IMR-90 (cell line): Measurements from ENCODE around the gene BTG2. TPM values are rescaled to one million over a fixed set of nuclear protein-coding genes. Genes with fewer than 3 reads are reported as not detected.

Experiments
- ATAC-seq: fragments of 200-7000 bp; cut with Tn5 transposase; 2 replicates; pipeline ENCODE4 v1.9.1; 2020; ENCODE audit warnings: low read depth, mild to moderate bottlenecking, moderate library complexity
- BruUV-seq: library from RNA; stranded (reverse); fragments of 400-500 nt; replicated peaks from 2 replicates; lab custom pipeline; 2021; lab: Mats Ljungman, UMichigan
- CTCF ChIA-PET: fragments of 300-600 bp; formaldehyde crosslinking; extraction: SDS; loops from one replicate; lab custom pipeline; 2021; ENCODE audit warnings: antibody characterized with exemption; lab: Yijun Ruan, JAX
- POLR2A ChIA-PET: fragments of 300-600 bp; sonication (Branson Sonifier 250); formaldehyde crosslinking; loops from one replicate; lab custom pipeline; 2022; ENCODE audit warnings: antibody characterized with exemption; ENCODE audit not compliant: unreplicated experiment; lab: Charles Lee
- DNase-seq: peaks from one replicate; pipeline ENCODE4 v3.0.0; 2013
- H2AFZ ChIP-seq: replicated peaks from 2 replicates; pipeline ENCODE3; 2013; ENCODE audit warnings: low read length, mild to moderate bottlenecking; ENCODE audit not compliant: poor library complexity
- H2AK5ac ChIP-seq: 2 replicates; pipeline ENCODE4 v1.6.1; 2013; ENCODE audit warnings: low read depth, low read length, inconsistent platforms
- H2AK9ac ChIP-seq: replicated peaks from 2 replicates; pipeline ENCODE3; 2013; ENCODE audit warnings: mild to moderate bottlenecking, low read depth, low read length, moderate library complexity; ENCODE audit not compliant: poor library complexity
- H2BK120ac ChIP-seq: 2 replicates; pipeline ENCODE4 v1.6.1; 2013; ENCODE audit warnings: low read depth, low read length, inconsistent platforms
- H2BK15ac ChIP-seq: 3 replicates; pipeline ENCODE4 v1.6.1; 2013; ENCODE audit warnings: low read depth, low read length, inconsistent platforms
- H2BK20ac ChIP-seq: 2 replicates; pipeline ENCODE4 v1.6.1; 2013; ENCODE audit warnings: low read depth, mild to moderate bottlenecking, inconsistent platforms, low read length, moderate library complexity
- H2BK5ac ChIP-seq: 2 replicates; pipeline ENCODE4 v1.6.1; 2013; ENCODE audit warnings: mild to moderate bottlenecking, low read depth, low read length, inconsistent platforms; ENCODE audit not compliant: poor library complexity, severe bottlenecking
- H3K14ac ChIP-seq: replicated peaks from 2 replicates; pipeline ENCODE4 v1.6.1; 2013; ENCODE audit warnings: low read depth, low read length, inconsistent platforms
- H3K18ac ChIP-seq: 2 replicates; pipeline ENCODE4 v1.6.1; 2013; ENCODE audit warnings: low read depth, low read length, control low read depth
- H3K23ac ChIP-seq: 2 replicates; pipeline ENCODE4 v1.6.1; 2013; ENCODE audit warnings: low read depth, low read length, inconsistent platforms
- H3K27ac ChIP-seq: 2 replicates; pipeline ENCODE4 v1.5.1; 2013; ENCODE audit warnings: mild to moderate bottlenecking, control low read depth, low read length; ENCODE audit not compliant: insufficient read depth
- H3K27me3 ChIP-seq: 2 replicates; pipeline ENCODE4 v1.6.1; 2013; ENCODE audit warnings: low read length; ENCODE audit not compliant: control insufficient read depth, insufficient read depth
- H3K36me3 ChIP-seq: 2 replicates; pipeline ENCODE4 v1.6.1; 2013; ENCODE audit warnings: low read length, mixed read lengths; ENCODE audit not compliant: control insufficient read depth, insufficient read depth
- H3K4ac ChIP-seq: 2 replicates; pipeline ENCODE4 v1.6.1; 2013; ENCODE audit warnings: low read depth, low read length, inconsistent platforms
- H3K4me1 ChIP-seq: 2 replicates; pipeline ENCODE4 v1.6.1; 2013; ENCODE audit warnings: low read length, mixed read lengths; ENCODE audit not compliant: control insufficient read depth, insufficient read depth
- H3K4me2 ChIP-seq: 2 replicates; pipeline ENCODE4 v1.6.1; 2013; ENCODE audit warnings: low read depth, mild to moderate bottlenecking, control low read depth, low read length, moderate library complexity
- H3K4me3 ChIP-seq: 2 replicates; pipeline ENCODE4 v1.5.1; 2013; ENCODE audit warnings: low read depth, mild to moderate bottlenecking, control low read depth, low read length, moderate library complexity; ENCODE audit not compliant: insufficient read depth
- H3K56ac ChIP-seq: 2 replicates; pipeline ENCODE4 v1.6.1; 2013; ENCODE audit warnings: low read length, inconsistent platforms; ENCODE audit not compliant: insufficient read depth; ENCODE audit errors: extremely low read depth
- H3K79me1 ChIP-seq, 2 experiments: 2 replicates each; pipeline ENCODE4 v1.6.1; 2013; ENCODE audit warnings: low read length in 2 of 2, inconsistent platforms in 1 of 2, low read depth in 1 of 2
- H3K9ac ChIP-seq: 2 replicates; pipeline ENCODE4 v1.6.1; 2013; ENCODE audit warnings: low read depth, low read length, control low read depth
- H3K9me1 ChIP-seq: 2 replicates; pipeline ENCODE4 v1.6.1; 2013; ENCODE audit warnings: low read length, inconsistent platforms; ENCODE audit not compliant: insufficient read depth
- H3K9me3 ChIP-seq: 2 replicates; pipeline ENCODE4 v1.6.1; 2013; ENCODE audit warnings: low read length; ENCODE audit not compliant: control insufficient read depth, insufficient read depth
- H4K20me1 ChIP-seq: 2 replicates; pipeline ENCODE4 v1.6.1; 2013; ENCODE audit warnings: low read length, inconsistent platforms; ENCODE audit not compliant: insufficient read depth
- H4K5ac ChIP-seq: 2 replicates; pipeline ENCODE4 v1.6.1; 2013; ENCODE audit warnings: mild to moderate bottlenecking, low read depth, low read length, control low read depth
- H4K8ac ChIP-seq, 2 experiments: 2 replicates each; pipeline ENCODE4 v1.6.1; 2013; ENCODE audit warnings: low read depth in 2 of 2, low read length in 2 of 2, control low read depth in 1 of 2, inconsistent platforms in 1 of 2
- H4K91ac ChIP-seq: 2 replicates; pipeline ENCODE4 v1.6.1; 2013; ENCODE audit warnings: low read depth, low read length, inconsistent platforms; ENCODE audit not compliant: insufficient read depth
- BHLHE40 ChIP-seq: fragments of 150-350 bp; IDR thresholded peaks from 2 replicates; pipeline ENCODE4 v1.6.1; 2016; ENCODE audit warnings: mild to moderate bottlenecking, low read depth, low read length
- FOS ChIP-seq: fragments of 150-350 bp; IDR thresholded peaks from 2 replicates; pipeline ENCODE4 v1.6.1; 2016; ENCODE audit warnings: low read depth, low read length
- MAZ ChIP-seq: IDR thresholded peaks from 2 replicates; pipeline ENCODE4 v1.6.1; 2012; ENCODE audit warnings: low read depth, mild to moderate bottlenecking, low read length, improper control_type of control experiment, moderate library complexity, borderline replicate concordance
- POLR2A ChIP-seq: IDR thresholded peaks from 2 replicates; pipeline ENCODE4 v1.6.1; 2012; ENCODE audit warnings: mild to moderate bottlenecking, low read depth, low read length
- SMC3 ChIP-seq: fragments of 150-350 bp; IDR thresholded peaks from 2 replicates; pipeline ENCODE4 v1.6.1; 2016; ENCODE audit warnings: low read depth, mild to moderate bottlenecking, antibody characterized with exemption, low read length, moderate library complexity
- WGBS, 2 experiments: methylation state at CpG; one replicate each; pipeline versions ENCODE4 v1.1.5 to v1.1.7; 2013; ENCODE audit warnings: missing lambda C conversion rate in 2 of 2; ENCODE audit not compliant: insufficient read length in 1 of 2; ENCODE audit errors: extremely low coverage in 2 of 2; 5-methylcytosine and 5-hydroxymethylcytosine counted together
- dilution Hi-C: fragments of 300-500 bp; cut with HindIII; formaldehyde crosslinking; loops from one replicate; pipeline ENCODE4 v1.14.3; 2018; ENCODE audit warnings: low sequenced_read_pairs; ENCODE audit not compliant: unreplicated experiment
- in situ Hi-C: fragments of 300-500 bp; cut with MboI; formaldehyde crosslinking; loops from 3 replicates; pipeline ENCODE4 v1.14.3; 2019; ENCODE audit warnings: low sequenced_read_pairs, inconsistent platforms, mixed read lengths
- intact Hi-C: fragments of 100-400 bp; cut with micrococcal nuclease; formaldehyde crosslinking; loops from 2 replicates; pipeline ENCODE4 v1.10.0; 2022
- polyA plus RNA-seq, 3 experiments: library from polyadenylated mRNA; depleted of rRNA; stranded (reverse); fragments of >200 nt; gene quantifications; 2 replicates each; pipeline ENCODE4 v1.2.3, GENCODE V29; 2012; ENCODE audit warnings: low replicate concordance in 1 of 3
- total RNA-seq: library from RNA; depleted of rRNA; stranded (reverse); fragments of >200 nt; gene quantifications from 2 replicates; pipeline ENCODE4 v1.2.3, GENCODE V29; 2012
- TF ChIP-seq, protein P1 (sequence below): conservative IDR thresholded peaks from 2 replicates; pipeline ENCODE4 v1.5.1; 2012; ENCODE audit warnings: mild to moderate bottlenecking, low read depth, low read length, improper control_type of control experiment
- TF ChIP-seq, protein P2 (sequence below): fragments of 150-350 bp; IDR thresholded peaks from 2 replicates; pipeline ENCODE4 v1.6.1; 2017; ENCODE audit warnings: mild to moderate bottlenecking, antibody characterized with exemption, low read length, low read depth
- TF ChIP-seq, protein P3 (sequence below): fragments of 150-350 bp; IDR thresholded peaks from 2 replicates; pipeline ENCODE4 v1.6.1; 2016; ENCODE audit warnings: low read depth, mild to moderate bottlenecking, low read length, moderate library complexity, borderline replicate concordance

The BTG2 gene
- total and polyA plus RNA-seq, 2 of the 4 experiments (the other 2 are of a cell fraction) = 8.4 to 18.8 TPM

DNA sequence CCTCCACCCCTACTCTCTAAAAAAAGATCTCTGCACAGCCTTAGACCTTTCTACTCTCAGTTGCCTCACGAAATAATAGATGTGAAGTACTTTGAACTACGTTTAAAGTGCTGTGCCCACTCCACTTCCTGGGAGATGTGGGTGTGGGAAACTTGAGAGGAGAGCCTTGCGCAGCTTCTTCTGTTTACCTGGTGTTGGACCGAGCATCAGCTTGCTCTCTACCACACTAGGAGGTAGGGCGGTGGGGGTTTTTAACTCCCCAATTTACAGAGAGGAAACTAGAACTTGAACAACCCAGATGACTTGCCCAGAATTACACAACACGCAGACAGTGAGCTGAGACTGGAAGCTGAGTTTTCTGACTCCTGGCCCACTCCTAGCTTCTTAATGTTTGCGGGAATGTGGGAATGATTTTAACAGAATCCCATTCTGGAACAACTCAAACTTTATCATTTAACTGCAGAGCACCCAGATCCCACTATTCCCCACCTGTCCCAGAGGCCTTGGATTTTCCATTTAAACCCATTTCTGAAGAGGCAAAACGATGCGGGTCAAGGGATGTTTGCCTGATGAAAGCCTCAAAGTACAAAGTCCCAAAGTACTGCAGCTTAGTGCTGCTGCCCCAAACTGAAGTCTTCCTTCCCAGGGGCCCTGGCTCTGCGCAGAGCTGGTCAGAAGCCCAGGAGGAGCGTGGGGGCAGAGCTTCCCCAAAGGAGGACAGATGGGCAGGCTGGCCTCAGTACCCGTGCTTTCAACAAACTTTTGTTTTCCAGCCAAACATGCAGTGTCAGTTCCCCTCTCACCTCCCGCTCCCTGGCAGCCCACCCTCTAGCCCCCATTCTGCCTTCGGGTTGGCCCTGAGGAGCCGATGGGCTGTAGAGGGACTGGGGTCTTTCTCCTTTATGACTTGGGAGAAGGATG lies 19.0 kb downstream of the BTG2 start:
- Histone ChIP-seq H3K36me3 (no peaks in the 10 kb centered on the region), H3K4ac (no peak overlapping the region), H3K27me3 (peaks cover 51% of the 10 kb centered on the region), H2AK9ac (no peak overlapping the region), H2AFZ (no peak overlapping the region), H2AK5ac (no peak overlapping the region), H3K9ac (no peak overlapping the region), H4K5ac (no peak overlapping the region), H3K4me1 (peaks cover 10% of the 10 kb centered on the region; the same call in 1 of the 2 replicates), H4K8ac (no peak overlapping the region), H3K79me1 (no peaks in the 10 kb centered on the region), H3K27ac (no peak overlapping the region), H3K9me3 (no peaks in the 10 kb centered on the region), H3K56ac (no peak overlapping the region), H2BK120ac (no peak overlapping the region; the same call in 1 of the 2 replicates), H3K23ac (no peak overlapping the region; the same call in 1 of the 2 replicates), H3K4me3 (no peak overlapping the region), H2BK5ac (no peak overlapping the region), H3K9me1 (peaks cover 9% of the 10 kb centered on the region), H3K14ac (no peak overlapping the region), H2BK15ac (no peak overlapping the region), H4K91ac (no peak overlapping the region), H2BK20ac (no peak overlapping the region), H3K4me2 (no peak overlapping the region; the same call in 1 of the 2 replicates), H4K20me1 (no peaks in the 10 kb centered on the region), H3K18ac (no peak overlapping the region)
- intact Hi-C loops (no loop called here), dilution Hi-C loops (no loop called here), in situ Hi-C loops (no loop called here)
- ChIA-PET POLR2A (no interaction called here), CTCF (interaction anchor here (0.6 to 1.2 kb wide), 2 partner anchors 52 to 57 kb away, joined by 3 to 4 read pairs; no protein-coding TSS in a partner anchor)
- WGBS, 2 experiments = 87% methylated on average over 3 of the region's 15 CpGs; no CpG with 5 or more reads in 1 of the 2 experiments
- no peak for TF ChIP-seq FOS
- TF ChIP-seq, protein P1, sequence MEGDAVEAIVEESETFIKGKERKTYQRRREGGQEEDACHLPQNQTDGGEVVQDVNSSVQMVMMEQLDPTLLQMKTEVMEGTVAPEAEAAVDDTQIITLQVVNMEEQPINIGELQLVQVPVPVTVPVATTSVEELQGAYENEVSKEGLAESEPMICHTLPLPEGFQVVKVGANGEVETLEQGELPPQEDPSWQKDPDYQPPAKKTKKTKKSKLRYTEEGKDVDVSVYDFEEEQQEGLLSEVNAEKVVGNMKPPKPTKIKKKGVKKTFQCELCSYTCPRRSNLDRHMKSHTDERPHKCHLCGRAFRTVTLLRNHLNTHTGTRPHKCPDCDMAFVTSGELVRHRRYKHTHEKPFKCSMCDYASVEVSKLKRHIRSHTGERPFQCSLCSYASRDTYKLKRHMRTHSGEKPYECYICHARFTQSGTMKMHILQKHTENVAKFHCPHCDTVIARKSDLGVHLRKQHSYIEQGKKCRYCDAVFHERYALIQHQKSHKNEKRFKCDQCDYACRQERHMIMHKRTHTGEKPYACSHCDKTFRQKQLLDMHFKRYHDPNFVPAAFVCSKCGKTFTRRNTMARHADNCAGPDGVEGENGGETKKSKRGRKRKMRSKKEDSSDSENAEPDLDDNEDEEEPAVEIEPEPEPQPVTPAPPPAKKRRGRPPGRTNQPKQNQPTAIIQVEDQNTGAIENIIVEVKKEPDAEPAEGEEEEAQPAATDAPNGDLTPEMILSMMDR = no peak
- TF ChIP-seq BHLHE40 = no peak
- no peak for TF ChIP-seq POLR2A
- no peak for TF ChIP-seq SMC3
- no peak for TF ChIP-seq MAZ
- TF ChIP-seq, protein P2, sequence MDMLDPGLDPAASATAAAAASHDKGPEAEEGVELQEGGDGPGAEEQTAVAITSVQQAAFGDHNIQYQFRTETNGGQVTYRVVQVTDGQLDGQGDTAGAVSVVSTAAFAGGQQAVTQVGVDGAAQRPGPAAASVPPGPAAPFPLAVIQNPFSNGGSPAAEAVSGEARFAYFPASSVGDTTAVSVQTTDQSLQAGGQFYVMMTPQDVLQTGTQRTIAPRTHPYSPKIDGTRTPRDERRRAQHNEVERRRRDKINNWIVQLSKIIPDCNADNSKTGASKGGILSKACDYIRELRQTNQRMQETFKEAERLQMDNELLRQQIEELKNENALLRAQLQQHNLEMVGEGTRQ = no peak
- TF ChIP-seq, protein P3, sequence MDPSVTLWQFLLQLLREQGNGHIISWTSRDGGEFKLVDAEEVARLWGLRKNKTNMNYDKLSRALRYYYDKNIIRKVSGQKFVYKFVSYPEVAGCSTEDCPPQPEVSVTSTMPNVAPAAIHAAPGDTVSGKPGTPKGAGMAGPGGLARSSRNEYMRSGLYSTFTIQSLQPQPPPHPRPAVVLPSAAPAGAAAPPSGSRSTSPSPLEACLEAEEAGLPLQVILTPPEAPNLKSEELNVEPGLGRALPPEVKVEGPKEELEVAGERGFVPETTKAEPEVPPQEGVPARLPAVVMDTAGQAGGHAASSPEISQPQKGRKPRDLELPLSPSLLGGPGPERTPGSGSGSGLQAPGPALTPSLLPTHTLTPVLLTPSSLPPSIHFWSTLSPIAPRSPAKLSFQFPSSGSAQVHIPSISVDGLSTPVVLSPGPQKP = no peak
- DNase-seq (no peak), ATAC-seq (no peak)
- BruUV-seq = no TSS peak
